Stomach (tissue), 4 donors: ENCODE measurements around the gene RHOT2.

ENCODE experiments used
- CTCF ChIP-seq, 7 experiments: fragments of 450-650 bp in 4 of 7; fragments of 200-600 bp in 3 of 7; sonication (generic) in 3 of 7; IDR thresholded peaks; one replicate each; pipeline ENCODE4 v1.5.1; 2016 to 2019; ENCODE audit warnings: antibody characterized with exemption in 7 of 7, control low read depth in 2 of 7, mild to moderate bottlenecking in 1 of 7
- POLR2AphosphoS5 ChIP-seq, 3 donors: sonication (generic); formaldehyde crosslinking; IDR thresholded peaks; one replicate each; pipeline ENCODE4 v1.6.1; 2016; ENCODE audit warnings: antibody characterized with exemption in 3 of 3

DNA sequence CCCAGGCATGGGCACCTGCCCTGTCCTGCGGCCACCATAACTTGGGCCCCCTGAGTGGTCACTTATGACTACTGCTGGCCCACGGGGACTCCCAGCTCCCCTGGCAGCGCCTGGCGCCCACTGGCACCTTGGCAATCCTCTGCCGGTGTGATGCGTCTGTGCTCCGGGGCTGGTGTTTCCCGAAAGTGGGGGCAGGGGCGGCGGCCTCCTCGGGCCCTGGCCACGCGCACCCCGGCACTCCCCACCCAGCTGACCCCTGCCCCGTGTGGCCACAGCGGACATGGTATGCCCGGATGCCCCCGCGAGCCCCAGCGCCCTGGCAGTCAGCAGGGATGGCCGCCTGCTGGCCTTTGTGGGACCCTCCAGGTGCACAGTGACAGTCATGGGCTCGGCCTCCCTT lies 10.4 kb upstream of the RHOT2 start:
- TF ChIP-seq CTCF (IDR thresholded peaks at IDR 0.05) (no peak), POLR2AphosphoS5 (IDR thresholded peaks at IDR 0.05) (no peak)
